Astrocyte (in vitro differentiated cells and primary cell): ENCODE results near the gene OLFML3. TPM values are rescaled to one million over a fixed set of nuclear protein-coding genes. Genes with fewer than 3 reads are reported as not detected.

Source experiments
- DNase-seq: peaks from one replicate; pipeline ENCODE4 v3.0.0-alpha.2; 2010; ENCODE audit warnings: low read depth
- FAIRE-seq: peaks from 2 replicates; lab custom pipeline; 2011; peaks lifted over from hg19 to GRCh38; lab: Jason Lieb, UNC
- H2AFZ ChIP-seq: 2 replicates; pipeline ENCODE4 v1.6.0; 2012; ENCODE audit warnings: low read depth, low read length, inconsistent platforms
- H3K27ac ChIP-seq: 2 replicates; pipeline ENCODE4 v1.5.1; 2011; ENCODE audit warnings: low read depth, low read length, inconsistent platforms
- H3K27me3 ChIP-seq: 2 replicates; pipeline ENCODE4 v1.6.0; 2011; ENCODE audit warnings: low read length, inconsistent platforms; ENCODE audit not compliant: insufficient read depth
- H3K36me3 ChIP-seq: 2 replicates; pipeline ENCODE4 v1.5.1; 2011; ENCODE audit warnings: low read length, inconsistent platforms; ENCODE audit not compliant: insufficient read depth
- H3K4me1 ChIP-seq: 2 replicates; pipeline ENCODE4 v1.5.1; 2011; ENCODE audit warnings: low read length, inconsistent platforms; ENCODE audit not compliant: insufficient read depth
- H3K4me2 ChIP-seq: 2 replicates; pipeline ENCODE4 v1.6.0; 2012; ENCODE audit warnings: low read length, inconsistent platforms
- H3K4me3 ChIP-seq: 2 replicates; pipeline ENCODE4 v1.5.1; 2011; ENCODE audit warnings: low read depth, mild to moderate bottlenecking, low read length, inconsistent platforms; ENCODE audit not compliant: insufficient read depth
- H3K79me2 ChIP-seq: 2 replicates; pipeline ENCODE4 v1.6.0; 2012; ENCODE audit warnings: mild to moderate bottlenecking, low read length, inconsistent platforms; ENCODE audit not compliant: insufficient read depth
- H3K9ac ChIP-seq: 2 replicates; pipeline ENCODE4 v1.6.0; 2012; ENCODE audit warnings: mild to moderate bottlenecking, low read length, inconsistent platforms
- H3K9me3 ChIP-seq: 2 replicates; pipeline ENCODE4 v1.5.1; 2012; ENCODE audit warnings: low read depth, mild to moderate bottlenecking, low read length, inconsistent platforms; ENCODE audit not compliant: insufficient read depth
- H4K20me1 ChIP-seq: 2 replicates; pipeline ENCODE4 v1.6.0; 2012; ENCODE audit warnings: low read length, inconsistent platforms; ENCODE audit not compliant: insufficient read depth
- H3K27ac Mint-ChIP-seq: one replicate; pipeline ENCODE4 v1.8.0; 2021; ENCODE audit warnings: mild to moderate bottlenecking, mixed read lengths; ENCODE audit not compliant: unreplicated experiment
- H3K27me3 Mint-ChIP-seq: one replicate; pipeline ENCODE4 v1.8.0; 2021; ENCODE audit warnings: low read depth, mixed read lengths; ENCODE audit not compliant: unreplicated experiment
- H3K36me3 Mint-ChIP-seq: one replicate; pipeline ENCODE4 v1.8.0; 2021; ENCODE audit warnings: low read depth, mixed read lengths; ENCODE audit not compliant: unreplicated experiment
- H3K4me1 Mint-ChIP-seq: one replicate; pipeline ENCODE4 v1.8.0; 2021; ENCODE audit warnings: low read depth, mixed read lengths; ENCODE audit not compliant: unreplicated experiment
- H3K4me3 Mint-ChIP-seq: one replicate; pipeline ENCODE4 v1.8.0; 2021; ENCODE audit warnings: mild to moderate bottlenecking, moderate library complexity, mixed read lengths; ENCODE audit not compliant: unreplicated experiment
- H3K9me3 Mint-ChIP-seq: one replicate; pipeline ENCODE4 v1.8.0; 2021; ENCODE audit warnings: mild to moderate bottlenecking, mixed read lengths; ENCODE audit not compliant: unreplicated experiment
- CTCF ChIP-seq: IDR thresholded peaks from 2 replicates; pipeline ENCODE4 v1.5.1; 2011; ENCODE audit warnings: low read depth, mild to moderate bottlenecking, inconsistent platforms, low read length, moderate library complexity; ENCODE audit not compliant: insufficient read depth
- EZH2 ChIP-seq: IDR thresholded peaks from 2 replicates; pipeline ENCODE4 v1.6.1; 2012; ENCODE audit warnings: mild to moderate bottlenecking, low read length, inconsistent platforms; ENCODE audit not compliant: insufficient read depth
- total RNA-seq: library from RNA; stranded (reverse); gene quantifications from 2 replicates; pipeline ENCODE4 v1.2.1, GENCODE V29; 2021

Gene OLFML3
- total RNA-seq, 1 donor from 2014 or later, result 26.7 TPM

- H3K27ac Mint-ChIP-seq, result peak overlapping the region; percentile 77
- H3K4me1 Mint-ChIP-seq, result peaks cover 53% of the 10 kb centered on the region
- H3K79me2 ChIP-seq, result no peaks in the 10 kb centered on the region
- H3K4me3 ChIP-seq, result no peak overlapping the region
- H2AFZ ChIP-seq, result no peak overlapping the region
- H3K27me3 ChIP-seq, result no peaks in the 10 kb centered on the region
- TF ChIP-seq CTCF (peak; percentile 76), EZH2 (no peak)
- no peaks in the 10 kb centered on the region for H3K9me3 ChIP-seq
- no peaks in the 10 kb centered on the region for H3K27me3 Mint-ChIP-seq
- peak overlapping the region; percentile 9 for H3K4me3 Mint-ChIP-seq
- peak overlapping the region; percentile 13 for H3K4me2 ChIP-seq
- no peaks in the 10 kb centered on the region for H3K9me3 Mint-ChIP-seq
- DNase-seq, result peak; percentile 51
- no peak overlapping the region for H3K9ac ChIP-seq
- H3K36me3 ChIP-seq, result peaks cover 11% of the 10 kb centered on the region
- peak; percentile 32 for FAIRE-seq
- peaks cover 36% of the 10 kb centered on the region for H3K4me1 ChIP-seq
- H4K20me1 ChIP-seq, result no peaks in the 10 kb centered on the region
- no peak overlapping the region for H3K27ac ChIP-seq
- peaks cover 17% of the 10 kb centered on the region for H3K36me3 Mint-ChIP-seq
These were observed 2.5 kb upstream of the OLFML3 start for GRCh38 chr1:113976609-113977278.

GRCh38 chr1:113977906-113978305 lies 1.4 kb upstream of the OLFML3 start:
- Histone ChIP-seq H3K27me3 (no peaks in the 10 kb centered on the region), H2AFZ (no peak overlapping the region), H3K4me2 (no peak overlapping the region), H3K36me3 (peaks cover 4% of the 10 kb centered on the region), H4K20me1 (no peaks in the 10 kb centered on the region), H3K4me1 (peaks cover 42% of the 10 kb centered on the region), H3K27ac (no peak overlapping the region), H3K9ac (no peak overlapping the region), H3K9me3 (no peaks in the 10 kb centered on the region), H3K79me2 (no peaks in the 10 kb centered on the region), H3K4me3 (no peak overlapping the region)
- no peak overlapping the region for H3K27ac Mint-ChIP-seq
- FAIRE-seq (no peak), DNase-seq (no peak)
- H3K36me3 Mint-ChIP-seq, result peaks cover 13% of the 10 kb centered on the region
- TF ChIP-seq EZH2 (no peak), CTCF (no peak)
- peaks cover 57% of the 10 kb centered on the region for H3K4me1 Mint-ChIP-seq
- H3K27me3 Mint-ChIP-seq, result no peaks in the 10 kb centered on the region
- no peaks in the 10 kb centered on the region for H3K9me3 Mint-ChIP-seq
- H3K4me3 Mint-ChIP-seq, result no peak overlapping the region

GRCh38 chr1:113980110-113980509 lies 836 bp downstream of the OLFML3 start:
- Mint-ChIP-seq H3K4me3 (peak overlapping the region; percentile 76), H3K4me1 (peaks cover 53% of the 10 kb centered on the region), H3K27ac (no peak overlapping the region), H3K9me3 (no peaks in the 10 kb centered on the region), H3K36me3 (peaks cover 9% of the 10 kb centered on the region), H3K27me3 (peaks cover 4% of the 10 kb centered on the region)
- Histone ChIP-seq H4K20me1 (no peaks in the 10 kb centered on the region), H3K9me3 (no peaks in the 10 kb centered on the region), H3K4me1 (peaks cover 50% of the 10 kb centered on the region), H3K36me3 (no peaks in the 10 kb centered on the region), H3K27ac (no peak overlapping the region), H3K27me3 (no peaks in the 10 kb centered on the region), H2AFZ (no peak overlapping the region), H3K4me3 (peak overlapping the region; percentile 42), H3K4me2 (peak overlapping the region; percentile 92), H3K9ac (no peak overlapping the region), H3K79me2 (no peaks in the 10 kb centered on the region)
- no peak for TF ChIP-seq CTCF
- no peak for TF ChIP-seq EZH2
- DNase-seq (no peak), FAIRE-seq (no peak)
